HEK293 (cell line): Measurements from ENCODE around the gene ZNRF2.

Source experiments
- CTCF ChIP-seq: fragments of 450-650 bp; formaldehyde crosslinking; IDR thresholded peaks from 2 replicates; pipeline ENCODE4 v1.5.1; 2016; ENCODE audit warnings: missing biosample characterization, missing genetic modification characterization
- SETDB1 ChIP-seq: IDR thresholded peaks from one replicate; pipeline ENCODE4 v1.6.1; 2017; ENCODE audit warnings: mild to moderate bottlenecking, low read length, moderate library complexity, mixed read lengths; ENCODE audit not compliant: insufficient read length
- ZNF121 ChIP-seq: fragments of 450-650 bp; formaldehyde crosslinking; IDR thresholded peaks from 2 replicates; pipeline ENCODE4 v1.5.1; 2016; ENCODE audit warnings: missing biosample characterization, missing genetic modification characterization
- ZNF274 ChIP-seq, 2 experiments: fragments of 200-500 bp in 1 of 2; fragments of 450-650 bp in 1 of 2; sonication (Bioruptor generic) in 1 of 2; formaldehyde crosslinking in 1 of 2; IDR thresholded peaks; 2 replicates each; pipeline versions ENCODE4 v1.5.1 to v1.6.1; 2014 to 2016; ENCODE audit warnings: borderline replicate concordance in 1 of 2, inconsistent platforms in 1 of 2, low read length in 1 of 2, missing biosample characterization in 1 of 2, missing genetic modification characterization in 1 of 2
- ZNF311 ChIP-seq: fragments of 450-650 bp; formaldehyde crosslinking; IDR thresholded peaks from 2 replicates; pipeline ENCODE4 v1.5.1; 2017; ENCODE audit warnings: missing biosample characterization, missing genetic modification characterization, borderline replicate concordance
- ZNF530 ChIP-seq: fragments of 450-650 bp; formaldehyde crosslinking; IDR thresholded peaks from 2 replicates; pipeline ENCODE4 v1.5.1; 2016; ENCODE audit warnings: low read depth, missing biosample characterization, missing genetic modification characterization
- ZNF768 ChIP-seq: fragments of 450-650 bp; formaldehyde crosslinking; IDR thresholded peaks from 2 replicates; pipeline ENCODE4 v1.5.1; 2018; ENCODE audit warnings: missing biosample characterization, mild to moderate bottlenecking, missing genetic modification characterization
- ZNF785 ChIP-seq: fragments of 450-650 bp; formaldehyde crosslinking; IDR thresholded peaks from 2 replicates; pipeline ENCODE4 v1.5.1; 2016; ENCODE audit warnings: missing biosample characterization, missing genetic modification characterization

GRCh38 chr7:30270921-30271320 lies 13.5 kb upstream of the ZNRF2 start:
- TF ChIP-seq SETDB1 (no peak), ZNF768 (no peak), ZNF785 (no peak), ZNF311 (tag by site-specific recombination) (no peak), CTCF (tag by site-specific recombination) (no peak), ZNF530 (tag by site-specific recombination) (no peak), ZNF121 (tag by site-specific recombination) (no peak), ZNF274 (IDR thresholded peaks at IDR 0.05; ENCODE audit: low read length) (no peak), ZNF274 (tag by site-specific recombination; IDR thresholded peaks at IDR 0.05; ENCODE audit: borderline replicate concordance) (no peak)
